H1 (cell line): ENCODE measurements around the gene STYK1. TPM values are rescaled to one million over a fixed set of nuclear protein-coding genes. Genes with fewer than 3 reads are reported as not detected.

Source experiments
- CTCF ChIA-PET: fragments of 300-600 bp; sonication (Branson Sonifier 250); formaldehyde crosslinking; loops from one replicate; lab custom pipeline; 2021; ENCODE audit not compliant: partially characterized antibody; lab: Charles Lee
- POLR2A ChIA-PET: fragments of 300-600 bp; sonication (Branson Sonifier 250); formaldehyde crosslinking; loops from one replicate; lab custom pipeline; 2021; ENCODE audit warnings: inconsistent platforms; ENCODE audit not compliant: partially characterized antibody; lab: Charles Lee
- DNase-seq, 2 experiments: peaks; one replicate each; pipeline versions ENCODE4 v3.0.0 to v3.0.0-alpha.2; 2010 to 2022; ENCODE audit warnings: low spot score in 2 of 2, low read depth in 1 of 2, mixed read lengths in 1 of 2
- FAIRE-seq: peaks from 2 replicates; lab custom pipeline; 2011; peaks lifted over from hg19 to GRCh38; lab: Jason Lieb, UNC
- H2AFZ ChIP-seq: 2 replicates; pipeline ENCODE4 v1.8.1; 2012; ENCODE audit warnings: low read length, inconsistent platforms
- H2AK5ac ChIP-seq: 2 replicates; pipeline ENCODE4 v1.6.1; 2013; ENCODE audit warnings: low read depth, low read length
- H2BK120ac ChIP-seq: replicated peaks from 2 replicates; pipeline ENCODE3; 2013; ENCODE audit warnings: low read depth, low read length, inconsistent platforms
- H2BK12ac ChIP-seq: 2 replicates; pipeline ENCODE4 v1.6.1; 2013; ENCODE audit warnings: low read depth, low read length
- H2BK15ac ChIP-seq: 2 replicates; pipeline ENCODE4 v1.6.1; 2013; ENCODE audit warnings: low read length
- H2BK20ac ChIP-seq: 2 replicates; pipeline ENCODE4 v1.6.1; 2013; ENCODE audit warnings: low read length
- H2BK5ac ChIP-seq: 2 replicates; pipeline ENCODE4 v1.6.1; 2013; ENCODE audit warnings: low read depth, low read length
- H3K14ac ChIP-seq: 2 replicates; pipeline ENCODE4 v1.6.1; 2013; ENCODE audit warnings: inconsistent platforms; ENCODE audit not compliant: insufficient read length
- H3K18ac ChIP-seq: 2 replicates; pipeline ENCODE4 v1.6.1; 2013; ENCODE audit warnings: low read length; ENCODE audit errors: extremely low read depth
- H3K23ac ChIP-seq: 2 replicates; pipeline ENCODE4 v1.6.1; 2013; ENCODE audit warnings: inconsistent platforms; ENCODE audit not compliant: insufficient read length
- H3K23me2 ChIP-seq: 2 replicates; pipeline ENCODE4 v1.6.1; 2013; ENCODE audit warnings: low read depth, low read length
- H3K27ac ChIP-seq: 2 replicates; pipeline ENCODE4 v1.6.1; 2011; ENCODE audit warnings: low read depth, low read length, inconsistent platforms
- H3K27me3 ChIP-seq, 4 experiments: replicated peaks in 1 of 4; 1 replicate in 1 of 4; 2 replicates in 3 of 4; pipeline versions ENCODE4 v1.6.1 to v1.8.1; 2011 to 2013; ENCODE audit warnings: low read length in 3 of 4, mild to moderate bottlenecking in 3 of 4, inconsistent platforms in 2 of 4, mixed read lengths in 2 of 4, moderate library complexity in 1 of 4; ENCODE audit not compliant: control insufficient read depth in 3 of 4, insufficient read depth in 3 of 4; ENCODE audit errors: extremely low read depth in 1 of 4
- H3K36me3 ChIP-seq, 4 experiments: 2 replicates each; pipeline versions ENCODE4 v1.6.1 to v1.8.1; 2011 to 2013; ENCODE audit warnings: mild to moderate bottlenecking in 4 of 4, low read length in 3 of 4, moderate library complexity in 2 of 4, control low read depth in 1 of 4, inconsistent platforms in 1 of 4; ENCODE audit not compliant: insufficient read depth in 4 of 4, control insufficient read depth in 2 of 4
- H3K4ac ChIP-seq: replicated peaks from 2 replicates; pipeline ENCODE3; 2013; ENCODE audit warnings: low read length, low read depth, mixed read lengths, inconsistent platforms; ENCODE audit not compliant: insufficient read length
- H3K4me1 ChIP-seq, 4 experiments: replicated peaks in 1 of 4; 1 replicate in 1 of 4; 2 replicates in 3 of 4; pipeline versions ENCODE4 v1.6.1 to v1.8.1; 2011 to 2013; ENCODE audit warnings: low read length in 3 of 4, inconsistent platforms in 2 of 4, mixed read lengths in 1 of 4; ENCODE audit not compliant: insufficient read depth in 4 of 4, control insufficient read depth in 3 of 4
- H3K4me2 ChIP-seq, 2 experiments: 2 replicates each; pipeline versions ENCODE4 v1.6.1 to v1.8.1; 2011 to 2013; ENCODE audit warnings: low read depth in 2 of 2, low read length in 2 of 2, control low read depth in 1 of 2, inconsistent platforms in 1 of 2, mild to moderate bottlenecking in 1 of 2; ENCODE audit not compliant: insufficient read depth in 1 of 2
- H3K4me3 ChIP-seq, 4 experiments: fragments of 200-600, 300-600 bp in 1 of 4; sonication (generic), shearing (Covaris generic), sonication (Bioruptor Twin) in 1 of 4; 2 replicates each; pipeline versions ENCODE4 v1.5.1 to v1.8.1; 2011 to 2016; ENCODE audit warnings: low read length in 4 of 4, low read depth in 3 of 4, control low read depth in 2 of 4, inconsistent platforms in 2 of 4, mild to moderate bottlenecking in 2 of 4, mixed read lengths in 1 of 4, moderate library complexity in 1 of 4; ENCODE audit not compliant: insufficient read depth in 2 of 4; ENCODE audit errors: extremely low read depth in 1 of 4
- H3K56ac ChIP-seq: replicated peaks from 2 replicates; pipeline ENCODE3; 2013; ENCODE audit warnings: low read depth, mild to moderate bottlenecking, mixed read lengths, low read length, inconsistent platforms; ENCODE audit not compliant: insufficient read length
- H3K79me1 ChIP-seq: 2 replicates; pipeline ENCODE4 v1.6.1; 2013; ENCODE audit warnings: low read depth, low read length, control low read depth
- H3K79me2 ChIP-seq, 2 experiments: 2 replicates each; pipeline versions ENCODE4 v1.6.1 to v1.8.1; 2012 to 2013; ENCODE audit warnings: low read length in 2 of 2, mild to moderate bottlenecking in 2 of 2, inconsistent platforms in 1 of 2; ENCODE audit not compliant: insufficient read depth in 2 of 2, control insufficient read depth in 1 of 2
- H3K9ac ChIP-seq, 4 experiments: replicated peaks in 1 of 4; 1 replicate in 1 of 4; 2 replicates in 3 of 4; pipeline versions ENCODE4 v1.6.1 to v1.8.1; 2011 to 2013; ENCODE audit warnings: low read depth in 3 of 4, low read length in 3 of 4, control low read depth in 2 of 4, mild to moderate bottlenecking in 2 of 4, moderate library complexity in 2 of 4, inconsistent platforms in 1 of 4; ENCODE audit errors: extremely low read depth in 1 of 4
- H3K9me3 ChIP-seq, 2 experiments: 2 replicates each; pipeline versions ENCODE4 v1.6.1 to v1.8.1; 2012 to 2013; ENCODE audit warnings: mild to moderate bottlenecking in 2 of 2, moderate library complexity in 2 of 2, control low read depth in 1 of 2, inconsistent platforms in 1 of 2, low read depth in 1 of 2, low read length in 1 of 2, mixed read lengths in 1 of 2; ENCODE audit not compliant: insufficient read depth in 2 of 2
- H4K20me1 ChIP-seq, 2 experiments: replicated peaks in 1 of 2; 2 replicates each; pipeline versions ENCODE3 to v1.8.1; 2011 to 2013; ENCODE audit warnings: inconsistent platforms in 2 of 2, low read length in 2 of 2, mild to moderate bottlenecking in 1 of 2; ENCODE audit not compliant: insufficient read depth in 2 of 2, control insufficient read depth in 1 of 2
- H4K5ac ChIP-seq: 2 replicates; pipeline ENCODE4 v1.6.1; 2013; ENCODE audit warnings: low read length, low read depth, mixed read lengths, inconsistent platforms; ENCODE audit not compliant: insufficient read length
- H4K8ac ChIP-seq: 2 replicates; pipeline ENCODE4 v1.8.0; 2013; ENCODE audit warnings: mild to moderate bottlenecking, moderate library complexity, low read length, inconsistent platforms; ENCODE audit not compliant: insufficient read depth; ENCODE audit errors: extremely low read depth
- H4K91ac ChIP-seq: replicated peaks from 2 replicates; pipeline ENCODE3; 2013; ENCODE audit warnings: low read length, mixed read lengths, inconsistent platforms; ENCODE audit not compliant: insufficient read length
- CBX5 ChIP-seq: fragments of 300-800, 300-1000 bp; sonication (generic); IDR thresholded peaks from 2 replicates; pipeline ENCODE4 v1.7.1; 2016; ENCODE audit warnings: antibody characterized with exemption, low read length, low read depth
- CBX8 ChIP-seq: fragments of 300-800, 300-1000 bp; sonication (generic); IDR thresholded peaks from 2 replicates; pipeline ENCODE4 v1.7.1; 2016; ENCODE audit warnings: low read depth, low read length, borderline replicate concordance
- CTBP2 ChIP-seq: IDR thresholded peaks from 2 replicates; pipeline ENCODE4 v1.7.0; 2011; ENCODE audit warnings: borderline replicate concordance, mild to moderate bottlenecking, moderate library complexity, mixed read lengths, low read length; ENCODE audit not compliant: insufficient read depth, insufficient read length
- HDAC2 ChIP-seq, 2 experiments: fragments of 300-600 bp in 1 of 2; sonication (generic) in 1 of 2; IDR thresholded peaks; 2 replicates each; pipeline ENCODE4 v1.6.1; 2011 to 2012; ENCODE audit warnings: low read depth in 2 of 2, low read length in 2 of 2, mild to moderate bottlenecking in 2 of 2, moderate library complexity in 2 of 2, borderline replicate concordance in 1 of 2, inconsistent platforms in 1 of 2
- POLR2A ChIP-seq, 2 experiments: IDR thresholded peaks; 1 replicate in 1 of 2; 2 replicates in 1 of 2; pipeline ENCODE4 v1.6.1; 2011; ENCODE audit warnings: low read depth in 2 of 2, low read length in 2 of 2, mild to moderate bottlenecking in 2 of 2; ENCODE audit errors: control extremely low read depth in 1 of 2
- SIN3A ChIP-seq, 2 experiments: IDR thresholded peaks in 1 of 2; conservative IDR thresholded peaks in 1 of 2; 2 replicates each; pipeline ENCODE4 v1.6.1; 2011 to 2012; ENCODE audit warnings: low read length in 2 of 2, improper control_type of control experiment in 1 of 2, low read depth in 1 of 2, mild to moderate bottlenecking in 1 of 2
- SIRT6 ChIP-seq: IDR thresholded peaks from one replicate; pipeline ENCODE4 v1.7.1; 2012; ENCODE audit warnings: low read length, inconsistent platforms
- SP1 ChIP-seq: IDR thresholded peaks from 2 replicates; pipeline ENCODE4 v1.6.1; 2011; ENCODE audit warnings: low read depth, low read length
- TAF1 ChIP-seq: IDR thresholded peaks from 2 replicates; pipeline ENCODE4 v1.6.1; 2011; ENCODE audit warnings: mild to moderate bottlenecking, low read depth, low read length
- TAF7 ChIP-seq: optimal IDR thresholded peaks from 2 replicates; pipeline ENCODE3; 2011; ENCODE audit warnings: low read depth, mild to moderate bottlenecking, inconsistent platforms, low read length, moderate library complexity, borderline replicate concordance
- TCF12 ChIP-seq: IDR thresholded peaks from 2 replicates; pipeline ENCODE4 v1.6.1; 2011; ENCODE audit warnings: low read depth, mild to moderate bottlenecking, low read length
- WGBS, 2 experiments: shearing (Covaris generic) in 1 of 2; methylation state at CpG; one replicate each; pipeline versions ENCODE4 v1.1.6 to v1.1.7; 2013 to 2015; ENCODE audit warnings: low lambda C conversion rate in 2 of 2, mixed read lengths in 2 of 2, inconsistent platforms in 1 of 2, low coverage in 1 of 2, missing lambda C conversion rate in 1 of 2; ENCODE audit not compliant: insufficient replicate concordance in 2 of 2, insufficient coverage in 1 of 2, insufficient read length in 1 of 2; ENCODE audit errors: extremely low coverage in 1 of 2, missing lambda C conversion rate in 1 of 2; 5-methylcytosine and 5-hydroxymethylcytosine counted together
- polyA plus RNA-seq, 7 experiments: library from polyadenylated mRNA; depleted of rRNA in 3 of 7; stranded (reverse) in 5 of 7; unstranded in 2 of 7; fragments of >200 nt in 5 of 7; fragments of 200-250 nt in 2 of 7; gene quantifications; 1 replicate in 5 of 7; 2 replicates in 1 of 7; 4 replicates in 1 of 7; pipeline versions ENCODE4 v1.2.1 to v1.2.3, GENCODE V29; 2011 to 2013; ENCODE audit warnings: missing spikeins in 2 of 7, mixed read lengths in 2 of 7
- total RNA-seq: library from RNA; stranded (reverse); fragmentation: NEBNext Ultra II Directional; extraction: Animal tissue kit (Norgen Biotek cat#: 25700); gene quantifications from 2 replicates; pipeline ENCODE4 v1.2.1, GENCODE V29; 2021

Gene STYK1
- total and polyA plus RNA-seq, 2 of the 8 experiments (the other 6 are each of a cell fraction or from before 2014, with no cell fraction given), result 0.38 to 1.1 TPM

DNA sequence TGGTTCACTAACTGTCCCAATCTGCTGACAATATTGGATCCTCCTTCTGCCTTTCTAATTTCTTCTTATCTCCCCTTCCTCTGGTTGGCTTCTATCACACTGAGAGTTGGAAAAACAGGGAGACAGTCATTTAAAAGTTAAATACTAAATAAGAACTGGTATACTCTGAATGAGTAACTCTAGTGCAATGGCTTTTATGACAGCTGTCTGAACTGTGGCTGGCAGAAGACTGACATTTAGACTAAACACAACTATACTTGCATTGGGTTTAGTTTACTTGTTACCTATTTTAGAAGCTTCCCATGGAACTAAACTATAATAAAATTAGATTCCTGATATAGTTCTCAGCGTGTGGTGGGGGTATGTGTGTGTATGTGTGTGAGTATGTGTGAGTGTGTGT lies 52.6 kb downstream of the STYK1 start:
- CTCF ChIA-PET, result no interaction called here
- H4K5ac ChIP-seq, result no peak overlapping the region

More for the DNA sequence above, 52.6 kb downstream of the STYK1 start:
- Histone ChIP-seq H3K18ac (no peak overlapping the region), H3K27ac (no peak overlapping the region), H3K4me1 (no peaks in the 10 kb centered on the region), H3K23ac (no peak overlapping the region), H3K79me1 (no peaks in the 10 kb centered on the region), H2BK12ac (no peak overlapping the region), H3K79me2 (no peaks in the 10 kb centered on the region), H3K14ac (no peak overlapping the region)
- no peak for DNase-seq
- no peak for TF ChIP-seq POLR2A (IDR thresholded peaks at IDR 0.05; ENCODE audit: control extremely low read depth in 1 of 2, low read depth in 2 of 2, low read length in 2 of 2)
- TF ChIP-seq CBX5, result no peak
- TF ChIP-seq SIRT6, result no peak
- no peak for TF ChIP-seq TAF7
- no peak for TF ChIP-seq TAF1
- TF ChIP-seq CTBP2, result no peak
- TF ChIP-seq SP1, result no peak
- TF ChIP-seq HDAC2 (IDR thresholded peaks at IDR 0.05; ENCODE audit: borderline replicate concordance in 1 of 2, low read depth in 2 of 2, low read length in 2 of 2), result no peak
- no peak for TF ChIP-seq CBX8
- no peak for TF ChIP-seq SIN3A (conservative IDR thresholded peaks at IDR 0.05 in 1 of 2, IDR thresholded peaks at IDR 0.05 in 1 of 2; ENCODE audit: low read depth in 1 of 2, low read length in 2 of 2)
- no peak for TF ChIP-seq TCF12
- TF ChIP-seq, all 59 proteins: peak for 0
- H3K4ac ChIP-seq, result no peak overlapping the region
- H2AFZ ChIP-seq, result no peak overlapping the region
- no peak overlapping the region for H3K4me2 ChIP-seq
- H2BK120ac ChIP-seq, result no peak overlapping the region
- no peak overlapping the region for H4K8ac ChIP-seq
- H2BK20ac ChIP-seq, result no peak overlapping the region
- H3K4me3 ChIP-seq, result no peak overlapping the region
- H4K20me1 ChIP-seq, result no peaks in the 10 kb centered on the region
- no peak for FAIRE-seq
- no peaks in the 10 kb centered on the region for H3K9me3 ChIP-seq
- H2BK15ac ChIP-seq, result no peak overlapping the region
- H3K9ac ChIP-seq, result no peak overlapping the region
- H4K91ac ChIP-seq, result no peak overlapping the region
- POLR2A ChIA-PET, result no interaction called here
- WGBS, 2 experiments, result 85% methylated on average over 1 of the region's 1 CpG; no CpG with 5 or more reads in 1 of the 2 experiments
- no peak overlapping the region for H3K56ac ChIP-seq
- no peaks in the 10 kb centered on the region for H3K27me3 ChIP-seq
- no peaks in the 10 kb centered on the region for H3K23me2 ChIP-seq
- H2BK5ac ChIP-seq, result no peak overlapping the region
- H3K36me3 ChIP-seq, result no peaks in the 10 kb centered on the region
- H2AK5ac ChIP-seq, result no peak overlapping the region
